Fibroblast of lung (primary cell): ENCODE measurements around the gene COPS6.

Source experiments
- CTCF ChIP-seq, 2 donors: IDR thresholded peaks in 1 of 2; conservative IDR thresholded peaks in 1 of 2; 1 replicate in 1 of 2; 2 replicates in 1 of 2; pipeline ENCODE4 v1.5.1; 2011 to 2012; ENCODE audit warnings: low read length in 2 of 2, control low read depth in 1 of 2, inconsistent platforms in 1 of 2, low read depth in 1 of 2, mild to moderate bottlenecking in 1 of 2
- EZH2 ChIP-seq: IDR thresholded peaks from 2 replicates; pipeline ENCODE4 v1.5.1; 2012; ENCODE audit warnings: low read length, control low read depth, mild to moderate bottlenecking; ENCODE audit errors: missing control alignments

DNA sequence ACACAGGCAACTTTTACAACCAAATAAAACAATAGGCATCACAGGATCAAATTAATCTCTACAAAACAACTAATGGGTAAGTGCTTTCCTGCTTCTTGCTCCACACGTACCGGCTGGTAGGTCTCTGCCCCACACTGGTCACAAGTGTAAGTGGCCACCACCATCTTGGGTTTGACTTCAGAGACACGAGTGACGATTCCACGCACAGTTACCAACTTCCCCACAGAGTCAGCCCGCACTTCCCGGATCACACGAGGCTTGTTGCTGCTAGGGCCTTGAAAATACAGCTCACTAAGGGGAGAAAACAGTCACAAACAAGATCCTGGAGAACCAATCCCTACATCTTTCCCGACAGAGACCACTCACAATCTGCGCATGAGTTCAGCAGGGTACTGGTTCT lies 10.1 kb downstream of the COPS6 start:
- TF ChIP-seq CTCF (conservative IDR thresholded peaks at IDR 0.05 in 1 of 2, IDR thresholded peaks at IDR 0.05 in 1 of 2; ENCODE audit: low read depth in 1 of 2, low read length in 2 of 2): no peak
- TF ChIP-seq EZH2: no peak
